CD1c-positive myeloid dendritic cell (primary cell): Measurements from ENCODE around the gene CDC42SE2.

Source experiments
- DNase-seq: peaks from one replicate; pipeline ENCODE4 v3.0.0-alpha.2; 2016; ENCODE audit errors: extremely low spot score

Gene CDC42SE2

DNA sequence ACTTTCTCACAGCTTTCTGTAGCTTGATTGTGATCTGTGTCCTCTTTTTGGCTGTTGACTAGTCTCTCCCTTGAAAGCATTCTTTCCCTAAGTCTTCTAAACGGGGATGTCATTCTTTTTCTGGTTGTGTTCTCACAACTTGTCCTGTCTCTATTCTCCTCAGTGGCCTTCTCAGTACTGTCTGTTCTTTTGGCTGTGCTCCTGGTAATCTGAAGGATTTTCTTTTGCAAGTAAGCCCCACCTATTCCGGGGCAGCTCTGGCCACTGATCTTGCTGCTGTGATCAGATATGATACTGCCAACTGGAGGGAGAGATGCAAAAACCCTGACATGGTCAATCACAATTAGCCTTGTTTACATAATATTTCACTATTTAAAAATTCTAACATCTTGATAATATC lies 172.2 kb downstream of the CDC42SE2 start:
- DNase-seq, result no peak

DNA sequence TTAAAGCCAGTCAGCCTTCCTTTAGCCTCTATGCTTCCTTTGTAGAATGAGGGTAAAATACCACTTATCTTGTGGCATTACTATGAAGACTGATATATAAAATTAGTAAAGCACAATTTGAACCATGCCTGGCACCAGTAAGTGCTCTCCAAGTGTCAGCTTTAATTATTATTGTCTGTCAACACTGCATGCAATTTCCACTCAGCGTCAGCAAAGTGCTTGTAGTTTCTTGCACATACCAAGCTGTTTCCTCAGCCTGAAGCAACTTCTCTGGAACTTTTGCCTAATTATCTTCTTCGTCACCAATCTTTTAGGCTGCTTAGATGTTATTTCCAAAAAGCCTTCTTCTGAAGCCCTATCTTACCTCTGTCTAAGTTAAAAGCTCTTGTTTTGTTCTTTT lies 177.3 kb downstream of the CDC42SE2 start:
- DNase-seq, result no peak
